Keratinocyte (primary cell): ENCODE results near the gene DGKA. TPM values are rescaled to one million over a fixed set of nuclear protein-coding genes. Genes with fewer than 3 reads are reported as not detected.

Experiments used
- DNase-seq: peaks from one replicate; pipeline ENCODE4 v3.0.0-alpha.2; 2011; ENCODE audit warnings: low read depth, missing footprints, low spot score
- FAIRE-seq: peaks from 2 replicates; lab custom pipeline; 2011; peaks lifted over from hg19 to GRCh38; lab: Jason Lieb, UNC
- H2AFZ ChIP-seq: 2 replicates; pipeline ENCODE4 v1.6.0; 2012; ENCODE audit warnings: low read length, control low read depth, inconsistent platforms; ENCODE audit not compliant: control insufficient read depth
- H3K27ac ChIP-seq: 2 replicates; pipeline ENCODE4 v1.5.1; 2011; ENCODE audit warnings: low read length; ENCODE audit not compliant: control insufficient read depth, insufficient read depth
- H3K27me3 ChIP-seq: 3 replicates; pipeline ENCODE4 v1.6.0; 2011; ENCODE audit warnings: low read length; ENCODE audit not compliant: control insufficient read depth, insufficient read depth; ENCODE audit errors: extremely low read depth
- H3K36me3 ChIP-seq, 2 experiments: 2 replicates in 1 of 2; 3 replicates in 1 of 2; pipeline ENCODE4 v1.5.1; 2011; ENCODE audit warnings: low read length in 2 of 2, mild to moderate bottlenecking in 1 of 2; ENCODE audit not compliant: control insufficient read depth in 2 of 2, insufficient read depth in 2 of 2; ENCODE audit errors: extremely low read depth in 1 of 2
- H3K4me1 ChIP-seq: 3 replicates; pipeline ENCODE4 v1.5.1; 2011; ENCODE audit warnings: low read length; ENCODE audit not compliant: control insufficient read depth, insufficient read depth; ENCODE audit errors: extremely low read depth
- H3K4me2 ChIP-seq: 3 replicates; pipeline ENCODE4 v1.6.0; 2011; ENCODE audit warnings: low read depth, low read length; ENCODE audit not compliant: control insufficient read depth, insufficient read depth; ENCODE audit errors: extremely low read depth
- H3K4me3 ChIP-seq, 3 experiments: fragments of 200-600 bp in 1 of 3; sonication (generic) in 1 of 3; 2 replicates in 2 of 3; 3 replicates in 1 of 3; pipeline ENCODE4 v1.5.1; 2011 to 2016; ENCODE audit warnings: low read length in 3 of 3, mild to moderate bottlenecking in 3 of 3, control low read depth in 2 of 3, inconsistent platforms in 1 of 3, low read depth in 1 of 3, mixed read lengths in 1 of 3, mixed run types in 1 of 3, moderate library complexity in 1 of 3; ENCODE audit not compliant: control insufficient read depth in 2 of 3, insufficient read depth in 2 of 3; ENCODE audit errors: extremely low read depth in 1 of 3
- H3K79me2 ChIP-seq: 2 replicates; pipeline ENCODE4 v1.6.0; 2012; ENCODE audit warnings: low read length; ENCODE audit not compliant: control insufficient read depth, insufficient read depth
- H3K9ac ChIP-seq: 3 replicates; pipeline ENCODE4 v1.6.0; 2011; ENCODE audit warnings: low read length; ENCODE audit not compliant: control insufficient read depth, insufficient read depth; ENCODE audit errors: extremely low read depth
- H3K9me1 ChIP-seq: 3 replicates; pipeline ENCODE4 v1.6.0; 2011; ENCODE audit warnings: low read length; ENCODE audit not compliant: control insufficient read depth, insufficient read depth; ENCODE audit errors: extremely low read depth
- H3K9me3 ChIP-seq: 2 replicates; pipeline ENCODE4 v1.5.1; 2012; ENCODE audit warnings: low read depth, low read length; ENCODE audit not compliant: control insufficient read depth
- H4K20me1 ChIP-seq: 3 replicates; pipeline ENCODE4 v1.6.0; 2011; ENCODE audit warnings: low read length; ENCODE audit not compliant: control insufficient read depth, insufficient read depth; ENCODE audit errors: extremely low read depth
- EZH2 ChIP-seq: IDR thresholded peaks from one replicate; pipeline ENCODE4 v1.6.1; 2012; ENCODE audit warnings: inconsistent platforms, mild to moderate bottlenecking, low read length, moderate library complexity
- dilution Hi-C: fragments of 300-500 bp; cut with MboI; formaldehyde crosslinking; loops from one replicate; pipeline ENCODE4 v1.7.0; 2020; ENCODE audit warnings: low sequenced_read_pairs; ENCODE audit not compliant: extremely low pct_ligation_motif_present
- polyA plus RNA-seq, 5 experiments: library from polyadenylated mRNA; depleted of rRNA in 3 of 5; stranded (reverse) in 3 of 5; stranded (forward) in 1 of 5; unstranded in 1 of 5; fragments of >200 nt; gene quantifications; 1 replicate in 1 of 5; 2 replicates in 3 of 5; 3 replicates in 1 of 5; pipeline versions ENCODE4 v1.2.1 to v1.2.3, GENCODE V29; 2011 to 2012; ENCODE audit warnings: missing spikeins in 2 of 5, low read depth in 1 of 5, low replicate concordance in 1 of 5
- TF ChIP-seq, protein P1 (sequence below), 3 experiments: IDR thresholded peaks in 1 of 3; conservative IDR thresholded peaks in 1 of 3; optimal IDR thresholded peaks in 1 of 3; 2 replicates in 2 of 3; 3 replicates in 1 of 3; pipeline versions ENCODE3 to v1.5.1; 2011; ENCODE audit warnings: low read length in 3 of 3, mild to moderate bottlenecking in 3 of 3, moderate library complexity in 2 of 3, control low read depth in 1 of 3, inconsistent platforms in 1 of 3; ENCODE audit not compliant: insufficient read depth in 2 of 3; ENCODE audit errors: extremely low read depth in 1 of 3

DGKA gene
- polyA plus RNA-seq, 1 donor (not counting 4 experiments of a cell fraction or from before 2014, with no cell fraction given) = 174 TPM

DNA sequence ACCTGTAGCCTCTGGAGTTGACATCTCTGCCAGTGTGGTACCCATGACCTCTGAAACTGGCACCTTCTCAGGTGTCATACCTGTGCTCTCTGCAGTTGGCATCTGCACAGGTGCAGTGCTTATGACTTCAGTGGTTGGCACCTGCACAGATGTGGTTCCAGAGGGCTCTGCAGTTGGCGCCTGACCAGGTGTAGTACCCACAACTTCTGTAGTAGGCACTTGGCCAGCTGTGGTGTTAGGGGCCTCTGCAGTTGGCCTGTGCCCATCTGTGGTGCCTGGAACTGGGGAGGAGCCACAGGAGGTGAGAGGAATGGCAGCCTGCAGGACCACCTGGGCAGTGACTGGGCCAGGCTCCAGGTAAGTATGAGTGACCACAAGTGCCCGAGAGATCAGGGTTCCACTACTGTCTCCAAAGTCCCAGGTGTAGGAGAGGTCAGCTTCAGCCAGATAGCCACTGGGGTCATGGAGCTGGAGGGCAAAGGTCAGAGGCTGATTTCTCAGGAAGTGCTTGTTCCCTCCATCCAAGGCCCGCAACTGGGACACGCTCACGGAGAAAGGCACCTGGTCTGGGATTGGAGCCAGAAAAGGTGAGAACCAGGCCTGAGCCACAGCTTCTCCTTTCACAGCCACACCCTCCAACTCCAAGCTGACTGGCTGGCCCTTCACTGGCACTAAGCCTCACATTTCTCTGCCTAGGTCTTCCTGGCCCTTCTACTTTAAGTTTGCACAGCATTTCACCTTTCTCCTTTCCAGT lies 26.3 kb downstream of the DGKA start:
- H3K4me1 ChIP-seq = peaks cover 24% of the 10 kb centered on the region
- H3K27me3 ChIP-seq = no peaks in the 10 kb centered on the region
- H2AFZ ChIP-seq = no peak overlapping the region
- peaks cover 3% of the 10 kb centered on the region for H3K9me1 ChIP-seq
- no peak for TF ChIP-seq EZH2
- TF ChIP-seq, protein P1, sequence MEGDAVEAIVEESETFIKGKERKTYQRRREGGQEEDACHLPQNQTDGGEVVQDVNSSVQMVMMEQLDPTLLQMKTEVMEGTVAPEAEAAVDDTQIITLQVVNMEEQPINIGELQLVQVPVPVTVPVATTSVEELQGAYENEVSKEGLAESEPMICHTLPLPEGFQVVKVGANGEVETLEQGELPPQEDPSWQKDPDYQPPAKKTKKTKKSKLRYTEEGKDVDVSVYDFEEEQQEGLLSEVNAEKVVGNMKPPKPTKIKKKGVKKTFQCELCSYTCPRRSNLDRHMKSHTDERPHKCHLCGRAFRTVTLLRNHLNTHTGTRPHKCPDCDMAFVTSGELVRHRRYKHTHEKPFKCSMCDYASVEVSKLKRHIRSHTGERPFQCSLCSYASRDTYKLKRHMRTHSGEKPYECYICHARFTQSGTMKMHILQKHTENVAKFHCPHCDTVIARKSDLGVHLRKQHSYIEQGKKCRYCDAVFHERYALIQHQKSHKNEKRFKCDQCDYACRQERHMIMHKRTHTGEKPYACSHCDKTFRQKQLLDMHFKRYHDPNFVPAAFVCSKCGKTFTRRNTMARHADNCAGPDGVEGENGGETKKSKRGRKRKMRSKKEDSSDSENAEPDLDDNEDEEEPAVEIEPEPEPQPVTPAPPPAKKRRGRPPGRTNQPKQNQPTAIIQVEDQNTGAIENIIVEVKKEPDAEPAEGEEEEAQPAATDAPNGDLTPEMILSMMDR (optimal IDR thresholded peaks at IDR 0.05 in 1 of 3, IDR thresholded peaks at IDR 0.05 in 1 of 3, conservative IDR thresholded peaks at IDR 0.05 in 1 of 3; ENCODE audit: extremely low read depth in 1 of 3, insufficient read depth in 2 of 3, low read length in 3 of 3) = no peak
- DNase-seq = no peak
- peaks cover 19 to 22% of the 10 kb centered on the region in 2 experiments for H3K36me3 ChIP-seq
- no peaks in the 10 kb centered on the region for H3K79me2 ChIP-seq
- no peak for FAIRE-seq
- H3K27ac ChIP-seq = no peak overlapping the region
- H3K4me3 ChIP-seq = no peak overlapping the region
- dilution Hi-C loops = no loop called here
- no peak overlapping the region for H3K9ac ChIP-seq
- no peaks in the 10 kb centered on the region for H3K9me3 ChIP-seq
- H3K4me2 ChIP-seq = no peak overlapping the region
- peaks cover 4% of the 10 kb centered on the region for H4K20me1 ChIP-seq

DNA sequence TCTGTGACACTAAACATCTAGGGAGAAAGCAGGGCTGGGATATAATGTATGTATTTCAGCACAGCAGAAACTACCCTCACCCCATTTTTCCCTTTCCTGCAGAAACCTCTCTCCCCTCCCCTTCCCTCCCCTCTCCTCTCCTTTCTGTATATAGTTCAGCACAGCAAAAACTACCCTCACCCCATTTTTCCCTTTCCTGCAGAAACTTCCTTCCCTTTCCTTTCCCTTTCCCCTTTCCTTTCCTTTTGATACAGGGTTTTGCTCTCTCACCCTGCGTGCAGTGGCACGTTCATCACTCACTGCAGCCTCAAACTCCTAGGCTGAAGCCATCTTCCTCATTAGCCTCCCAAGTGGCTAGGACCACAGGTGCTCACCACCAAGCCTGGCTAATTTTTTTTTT lies 32.8 kb downstream of the DGKA start:
- Histone ChIP-seq H3K9me3 (no peaks in the 10 kb centered on the region), H3K36me3 (peaks cover 0 to 7% of the 10 kb centered on the region in 2 experiments), H3K9ac (no peak overlapping the region), H3K4me1 (peaks cover 12% of the 10 kb centered on the region), H3K4me3 (no peak overlapping the region), H3K4me2 (no peak overlapping the region), H3K27ac (no peak overlapping the region), H2AFZ (no peak overlapping the region), H3K27me3 (no peaks in the 10 kb centered on the region), H3K9me1 (no peaks in the 10 kb centered on the region), H4K20me1 (no peaks in the 10 kb centered on the region), H3K79me2 (peaks cover 12% of the 10 kb centered on the region)
- DNase-seq (no peak), FAIRE-seq (no peak)
- dilution Hi-C loops = no loop called here
- TF ChIP-seq EZH2 = no peak
- TF ChIP-seq, protein P1 (optimal IDR thresholded peaks at IDR 0.05 in 1 of 3, IDR thresholded peaks at IDR 0.05 in 1 of 3, conservative IDR thresholded peaks at IDR 0.05 in 1 of 3; ENCODE audit: extremely low read depth in 1 of 3, insufficient read depth in 2 of 3, low read length in 3 of 3) = no peak
